Pancreas (tissue), 10 donors: ENCODE results near the gene BSND. TPM values are rescaled to one million over a fixed set of nuclear protein-coding genes. Genes with fewer than 3 reads are reported as not detected.
A peak's percentile ranks its signal among the peaks of the same experiment; 100 is the strongest.
"Not testable (repeated sequence)": the region's sequence is repeated elsewhere in the genome, so short reads cannot be mapped to it uniquely, and the experiment has no call there.

ENCODE experiments used
- ATAC-seq, 4 donors: fragments of 200-7000 bp; cut with Tn5 transposase; one replicate each; pipeline versions ENCODE4 v1.8.0 to v1.9.1; 2020; ENCODE audit warnings: mild to moderate bottlenecking in 4 of 4, moderate library complexity in 4 of 4
- DNase-seq, 6 donors: peaks; one replicate each; pipeline ENCODE4 v3.0.0-alpha.2; 2020
- FAIRE-seq: peaks from 2 replicates; lab custom pipeline; 2012; peaks lifted over from hg19 to GRCh38; lab: Jason Lieb, UNC
- H3K27ac ChIP-seq, 4 donors: fragments of 200-600 bp; sonication (generic); 1 replicate in 3 of 4; 2 replicates in 1 of 4; pipeline versions ENCODE4 v1.5.0 to v1.8.0; 2020
- H3K27me3 ChIP-seq, 4 donors: fragments of 200-600 bp; one replicate each; pipeline ENCODE4 v1.8.0; 2021
- H3K36me3 ChIP-seq, 3 donors: fragments of 200-600 bp; sonication (generic) in 1 of 3; one replicate each; pipeline versions ENCODE4 v1.5.0 to v1.8.0; 2020 to 2021
- H3K4me1 ChIP-seq, 3 donors: fragments of 200-600 bp; one replicate each; pipeline ENCODE4 v1.8.0; 2021
- H3K4me3 ChIP-seq, 4 donors: fragments of 200-600 bp; sonication (generic) in 2 of 4; one replicate each; pipeline versions ENCODE4 v1.5.0 to v1.8.0; 2020 to 2021
- H3K9me3 ChIP-seq, 4 donors: fragments of 200-600 bp; one replicate each; pipeline ENCODE4 v1.8.0; 2021
- CTCF ChIP-seq, 4 donors: fragments of 200-600 bp; sonication (generic) in 3 of 4; IDR thresholded peaks; one replicate each; pipeline versions ENCODE4 v1.5.0 to v1.8.0; 2021; ENCODE audit warnings: antibody characterized with exemption in 4 of 4
- WGBS, 2 donors: extraction: QIAGEN DNeasy Blood & Tissue Kit; methylation state at CpG; one replicate each; pipeline ENCODE4 v1.1.7; 2013; 5-methylcytosine and 5-hydroxymethylcytosine counted together
- intact Hi-C, 3 donors: fragments of 100-400 bp; cut with DNase I; formaldehyde crosslinking; loops; one replicate each; pipeline versions ENCODE4 v1.11.1 to v1.14.2; 2022
- polyA plus RNA-seq, 2 donors: library from polyadenylated mRNA; stranded (reverse); fragments of 200-250 nt; gene quantifications; one replicate each; pipeline ENCODE4 v1.2.3, GENCODE V29; 2013
- total RNA-seq, 6 donors: library from RNA; stranded (reverse); fragmentation: NEBNext Ultra II Directional in 4 of 6; extraction: Animal tissue kit (Norgen Biotek cat#: 25700) in 4 of 6; gene quantifications; one replicate each; pipeline versions ENCODE4 v1.2.1 to v1.2.4, GENCODE V29; 2021 to 2023
- donor health status: healthy with polysubstance abuse.
- donor health status: DM: no; HTN: no; CAD: no; lungs with moderate emphysema.
- donor health status: DM: no; HTN: no; CAD: no.
- donor health status: control.
- donor health status: control.
- donor health status: Bipolar disorder and iron deficiency.
- donor health status: DM: yes; HTN: yes; CAD: no.
- donor health status: DM: no; HTN: no; CAD: no.
- donor health status: DM: no; HTN: no; CAD: no.
- donor health status: DM: yes; HTN: yes; CAD: no.

Gene BSND
- total and polyA plus RNA-seq, 8 donors: 0.02 to 0.04 TPM; not detected in 6

GRCh38 chr1:55015731-55016620 is 17.2 kb downstream of the BSND start:
- no peak for FAIRE-seq
- DNase-seq: peak in 1 of 6 donors; percentile 37
- intact Hi-C loops: no loop called here
- no peaks in the 10 kb centered on the region for H3K27me3 ChIP-seq
- ATAC-seq: no peak
- no peaks in the 10 kb centered on the region for H3K9me3 ChIP-seq
- H3K36me3 ChIP-seq: no peaks in the 10 kb centered on the region
- TF ChIP-seq CTCF (IDR thresholded peaks at IDR 0.05): no peak
- WGBS, 2 donors: 54 to 67% methylated on average over 12 of the region's 12 CpGs
- H3K27ac ChIP-seq: no peak overlapping the region
- H3K4me3 ChIP-seq: no peak overlapping the region
- no peaks in the 10 kb centered on the region for H3K4me1 ChIP-seq

GRCh38 chr1:55018395-55018794 is 19.7 kb downstream of the BSND start:
- no peak for TF ChIP-seq CTCF (IDR thresholded peaks at IDR 0.05)
- no peaks in the 10 kb centered on the region for H3K9me3 ChIP-seq
- FAIRE-seq (no peak), ATAC-seq (no peak), DNase-seq (no peak)
- intact Hi-C loops: no loop called here
- H3K4me1 ChIP-seq: no peaks in the 10 kb centered on the region
- no peaks in the 10 kb centered on the region for H3K27me3 ChIP-seq
- H3K4me3 ChIP-seq: no peak overlapping the region
- no peak overlapping the region for H3K27ac ChIP-seq
- WGBS, 2 donors: 72 to 84% methylated on average over 9 of the region's 9 CpGs
- no peaks in the 10 kb centered on the region for H3K36me3 ChIP-seq

GRCh38 chr1:55021942-55022546 is 23.3 kb downstream of the BSND start:
- intact Hi-C loops: no loop called here
- Histone ChIP-seq H3K27me3 (no peaks in the 10 kb centered on the region), H3K9me3 (no peaks in the 10 kb centered on the region), H3K4me1 (no peaks in the 10 kb centered on the region), H3K4me3 (no peak overlapping the region), H3K27ac (no peak overlapping the region), H3K36me3 (no peaks in the 10 kb centered on the region)
- 29 to 32% methylated on average over 15 of the region's 15 CpGs for WGBS, 2 donors
- DNase-seq (peak; percentile 76 to 94 (median 91)), FAIRE-seq (no peak), ATAC-seq (peak; percentile 100)
- TF ChIP-seq CTCF (IDR thresholded peaks at IDR 0.05): peak; percentile 80 to 82 (median 81)

- FAIRE-seq, ATAC-seq, H3K36me3 ChIP-seq, H3K27me3 ChIP-seq, H3K9me3 ChIP-seq, H3K27ac ChIP-seq, intact Hi-C loops, H3K4me3 ChIP-seq, H3K4me1 ChIP-seq: not testable (repeated sequence)
- WGBS, 2 donors: 73 to 80% methylated on average over 8 to 9 of the region's 10 CpGs
- DNase-seq: peak in 1 of 6 donors; percentile 21
These were observed 25.4 kb downstream of the BSND start for GRCh38 chr1:55024163-55024562.

GRCh38 chr1:55026682-55027081 is 27.9 kb downstream of the BSND start:
- ATAC-seq, H3K9me3 ChIP-seq, FAIRE-seq, H3K27me3 ChIP-seq, intact Hi-C loops, H3K27ac ChIP-seq, H3K4me1 ChIP-seq, H3K4me3 ChIP-seq, DNase-seq, H3K36me3 ChIP-seq: not testable (repeated sequence)
- 81 to 86% methylated on average over 3 of the region's 3 CpGs for WGBS, 2 donors

- H3K27ac ChIP-seq, ATAC-seq, H3K27me3 ChIP-seq, FAIRE-seq, DNase-seq, H3K36me3 ChIP-seq, intact Hi-C loops, H3K9me3 ChIP-seq, H3K4me3 ChIP-seq, H3K4me1 ChIP-seq: not testable (repeated sequence)
- WGBS, 2 donors: 93 to 96% methylated on average over 5 of the region's 5 CpGs
These were observed 32.4 kb downstream of the BSND start for GRCh38 chr1:55031098-55031497.
